Measurements from ENCODE around the gene RYR2.
"Not testable (repeated sequence)": the region's sequence is repeated elsewhere in the genome, so short reads cannot be mapped to it uniquely, and the experiment has no call there.

Gene RYR2

DNA sequence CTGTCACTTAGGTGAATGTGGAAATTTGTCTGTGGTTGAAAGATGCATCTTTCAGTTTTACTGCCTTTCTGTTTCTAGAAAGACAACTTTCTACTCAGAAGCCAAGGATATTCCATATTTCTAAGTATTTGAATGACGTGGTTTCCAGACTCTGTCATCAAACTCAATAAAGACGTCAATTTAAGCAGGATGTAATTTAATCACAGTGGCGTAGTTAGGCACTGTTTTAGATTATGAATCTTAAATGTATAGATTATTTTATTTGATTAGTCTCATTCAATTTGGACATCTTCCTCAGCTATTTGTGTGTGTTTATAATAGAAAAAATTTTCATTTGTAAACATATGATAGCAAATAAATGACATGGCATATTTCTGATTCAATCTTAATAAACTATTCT lies 298.9 kb downstream of the RYR2 start:
- DNase-seq (ENCODE audit: low read depth, low spot score), result no peak

DNA sequence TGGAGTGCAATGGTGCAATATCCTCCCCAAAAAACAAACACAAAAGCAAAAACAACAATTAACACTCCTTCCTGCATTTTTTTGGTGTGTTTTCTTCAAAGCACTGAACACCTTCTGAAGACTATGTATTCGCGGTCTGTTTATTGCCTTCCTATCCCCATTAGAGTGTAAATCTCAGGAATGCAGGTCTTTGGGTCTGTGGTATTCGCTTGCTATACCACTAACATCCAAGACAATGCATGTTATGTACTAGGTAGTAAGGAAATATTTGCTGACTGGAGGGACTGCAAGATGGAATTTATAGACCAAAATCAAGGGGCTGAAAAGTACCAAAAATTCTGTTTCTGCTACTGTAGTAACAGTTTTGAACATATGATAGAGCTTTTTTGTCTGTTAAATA lies 299.4 kb downstream of the RYR2 start:
- DNase-seq (ENCODE audit: low read depth, low spot score), result no peak

- DNase-seq (ENCODE audit: low read depth, low spot score), result no peak
These were observed 300.7 kb downstream of the RYR2 start for GRCh38 chr1:237342730-237343129.

DNA sequence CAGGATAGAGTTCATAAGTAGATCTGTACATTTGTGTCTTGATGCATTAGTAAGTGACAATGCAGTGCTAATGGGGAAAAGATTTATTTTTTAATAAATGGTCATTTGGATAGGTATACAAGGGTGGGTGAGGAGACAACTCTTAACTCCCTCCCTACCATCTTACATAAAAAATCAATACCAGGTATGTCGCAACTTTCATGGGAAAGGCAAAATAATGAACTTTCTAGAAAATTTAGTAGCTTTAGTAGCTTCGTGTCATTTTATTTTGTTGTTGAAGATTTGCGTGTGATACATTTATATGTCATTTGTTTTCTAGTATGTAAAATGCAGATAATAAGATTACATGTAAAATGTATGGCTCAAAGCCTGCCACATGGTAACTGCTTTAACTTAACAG lies 310.8 kb downstream of the RYR2 start:
- DNase-seq (ENCODE audit: low read depth, low spot score), result no peak

DNA sequence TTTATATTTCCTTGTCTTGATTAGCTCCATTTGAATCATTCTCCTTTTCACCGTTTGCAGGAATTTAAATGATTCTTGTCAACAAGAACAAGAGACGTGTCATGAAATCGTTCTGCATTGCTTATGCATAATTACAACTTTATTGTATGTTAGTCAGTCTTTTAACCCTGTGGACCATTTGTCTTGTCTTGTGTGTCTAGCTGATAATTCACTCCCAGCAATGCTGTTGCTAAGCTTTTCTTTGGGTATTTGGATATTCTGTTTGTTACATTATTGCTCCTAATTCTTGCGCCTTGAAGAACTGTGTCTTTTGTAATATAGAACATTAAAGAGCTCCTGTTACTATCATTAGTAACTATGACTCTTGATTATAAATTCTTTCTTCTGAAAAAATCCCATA lies 311.9 kb downstream of the RYR2 start:
- no peak for DNase-seq (ENCODE audit: low read depth, low spot score)

GRCh38 chr1:237355022-237355421 lies 313.0 kb downstream of the RYR2 start:
- DNase-seq (ENCODE audit: low read depth, low spot score), result no peak

DNA sequence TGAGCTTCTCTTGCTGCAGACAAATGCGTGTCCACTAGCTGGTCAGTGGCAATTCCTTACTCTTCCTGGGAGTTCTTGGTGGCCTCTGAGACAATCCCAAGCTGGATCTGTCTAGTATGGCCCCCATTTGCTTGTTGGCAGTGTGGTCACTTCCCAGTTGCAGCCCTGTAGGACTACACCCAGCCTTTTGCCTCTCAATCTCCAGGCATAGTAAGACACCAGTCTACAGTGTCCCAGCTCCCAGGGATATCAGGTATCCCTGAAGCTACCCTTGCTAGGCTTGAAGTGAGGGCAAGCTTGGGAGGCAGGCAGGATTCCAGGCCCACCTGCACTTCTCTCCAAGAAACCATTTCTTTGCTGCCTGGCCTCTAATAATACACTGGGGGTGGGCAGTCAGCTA lies 316.6 kb downstream of the RYR2 start:
- no peak for DNase-seq (ENCODE audit: low read depth, low spot score)

DNA sequence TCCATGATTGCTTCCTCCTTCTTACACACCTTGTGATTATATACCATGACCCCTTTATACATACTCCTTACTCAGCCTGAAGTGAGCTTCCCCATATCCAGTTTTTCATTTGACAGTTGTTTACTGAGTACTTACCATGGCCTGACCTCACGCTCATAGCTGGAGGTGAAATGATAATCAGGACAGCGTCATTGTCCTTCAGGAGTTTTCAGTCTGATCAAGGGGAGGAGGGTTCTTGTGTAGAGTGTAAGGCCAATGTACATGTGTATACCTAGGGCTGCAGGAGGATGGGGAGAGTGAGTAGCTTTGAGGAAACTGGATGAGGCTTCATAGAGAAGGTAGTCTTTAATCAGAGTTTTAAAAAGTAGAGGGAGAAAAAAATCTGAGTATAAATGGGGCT lies 325.8 kb downstream of the RYR2 start:
- no peak for DNase-seq (ENCODE audit: low read depth, low spot score)

GRCh38 chr1:237371477-237371876 lies 329.5 kb downstream of the RYR2 start:
- not testable (repeated sequence) for DNase-seq (ENCODE audit: low read depth, low spot score)

- no peak for DNase-seq (ENCODE audit: low read depth, low spot score)
These were observed 341.8 kb downstream of the RYR2 start for GRCh38 chr1:237383791-237384190.

DNA sequence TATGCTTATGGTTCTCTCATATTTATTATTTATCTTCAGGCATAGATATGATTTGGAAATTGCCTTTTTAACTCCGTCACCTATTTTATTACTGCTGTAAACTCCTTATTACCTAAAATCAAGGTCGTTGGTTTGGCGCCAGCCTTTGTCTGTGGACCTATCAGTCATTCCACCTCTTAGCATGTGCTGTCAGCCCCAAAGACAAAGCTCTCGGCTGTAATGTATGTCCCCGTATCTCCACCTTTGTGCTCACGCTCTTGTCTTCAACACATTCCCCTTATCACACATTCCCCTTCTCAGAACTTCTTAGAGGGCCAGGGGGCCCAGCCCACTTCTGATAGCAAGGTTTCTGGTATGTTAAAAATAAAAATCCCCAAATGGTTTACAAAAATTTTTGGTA lies 342.2 kb downstream of the RYR2 start:
- no peak for DNase-seq (ENCODE audit: low read depth, low spot score)

- no peak for DNase-seq (ENCODE audit: low read depth, low spot score)
These were observed 344.6 kb downstream of the RYR2 start for GRCh38 chr1:237386362-237387143.

GRCh38 chr1:237387144-237387505 lies 345.1 kb downstream of the RYR2 start:
- DNase-seq (ENCODE audit: low read depth, low spot score), result no peak

GRCh38 chr1:237390823-237391222 lies 348.8 kb downstream of the RYR2 start:
- no peak for DNase-seq (ENCODE audit: low read depth, low spot score)

DNA sequence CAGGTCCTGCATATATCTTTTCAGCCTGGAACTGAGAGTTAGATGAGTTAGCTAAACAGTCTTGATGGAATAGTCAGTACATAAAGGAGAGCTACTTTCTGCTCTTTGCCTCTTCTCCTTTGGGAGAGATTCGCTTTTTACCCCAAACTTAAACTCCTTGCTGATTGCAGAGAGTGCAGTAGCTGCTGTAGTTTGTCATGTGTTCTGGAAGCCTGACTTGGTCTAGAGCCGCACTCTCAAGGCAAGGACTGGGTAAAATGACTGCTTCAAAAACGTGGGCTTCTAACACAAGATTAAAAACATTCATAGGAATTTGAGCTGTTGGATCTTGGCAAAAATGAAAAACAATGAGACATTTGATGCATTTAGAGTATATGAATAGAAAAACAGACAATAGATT lies 351.6 kb downstream of the RYR2 start:
- no peak for DNase-seq (ENCODE audit: low read depth, low spot score)

GRCh38 chr1:237394281-237394680 lies 352.3 kb downstream of the RYR2 start:
- no peak for DNase-seq (ENCODE audit: low read depth, low spot score)

- DNase-seq (ENCODE audit: low read depth, low spot score), result no peak
These were observed 354.4 kb downstream of the RYR2 start for GRCh38 chr1:237396426-237396825.

DNA sequence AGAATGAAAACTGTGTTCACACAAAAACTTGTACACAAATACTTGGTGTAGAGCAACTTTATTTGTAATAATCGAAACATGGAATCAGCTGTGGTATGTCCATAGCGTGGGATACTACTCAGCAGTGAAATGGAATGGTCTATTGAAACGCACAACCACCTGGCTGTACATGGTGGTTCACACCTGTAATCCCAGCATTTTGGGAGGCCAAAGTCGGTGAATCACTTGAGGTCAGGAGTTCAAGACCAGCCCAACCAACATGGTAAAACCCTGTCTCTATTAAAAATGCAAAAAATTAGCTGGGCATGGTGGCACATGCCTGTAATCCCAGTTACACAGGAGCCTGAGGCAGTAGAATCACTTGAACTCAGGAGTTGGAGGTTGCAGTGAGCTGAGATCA lies 356.8 kb downstream of the RYR2 start:
- DNase-seq (ENCODE audit: low read depth, low spot score), result no peak

- DNase-seq (ENCODE audit: low read depth, low spot score), result no peak
These were observed 363.9 kb downstream of the RYR2 start for GRCh38 chr1:237405912-237406311.

GRCh38 chr1:237411621-237412020 lies 369.6 kb downstream of the RYR2 start:
- no peak for DNase-seq (ENCODE audit: low read depth, low spot score)

GRCh38 chr1:237416924-237417655 lies 375.1 kb downstream of the RYR2 start:
- DNase-seq (ENCODE audit: low read depth, low spot score), result no peak

DNA sequence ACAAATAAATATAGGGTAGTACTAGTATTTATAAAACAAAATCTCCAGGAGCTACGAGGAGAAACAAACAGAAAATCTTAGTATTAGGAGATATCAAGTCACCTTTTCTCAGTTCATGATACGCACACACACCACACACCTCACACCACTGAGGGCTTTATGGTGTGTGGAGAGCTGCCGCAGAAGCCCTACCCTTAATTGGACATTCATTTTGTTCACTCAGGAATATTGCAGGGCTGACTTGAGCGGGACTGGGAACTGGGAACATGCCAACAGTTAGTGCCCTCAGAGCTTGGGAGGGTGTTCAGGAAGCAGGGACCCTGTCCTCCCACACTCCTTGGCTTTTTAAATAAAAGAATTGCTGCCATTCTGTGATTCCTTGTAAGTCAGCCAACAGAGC lies 386.8 kb downstream of the RYR2 start:
- DNase-seq (ENCODE audit: low read depth, low spot score), result no peak

DNA sequence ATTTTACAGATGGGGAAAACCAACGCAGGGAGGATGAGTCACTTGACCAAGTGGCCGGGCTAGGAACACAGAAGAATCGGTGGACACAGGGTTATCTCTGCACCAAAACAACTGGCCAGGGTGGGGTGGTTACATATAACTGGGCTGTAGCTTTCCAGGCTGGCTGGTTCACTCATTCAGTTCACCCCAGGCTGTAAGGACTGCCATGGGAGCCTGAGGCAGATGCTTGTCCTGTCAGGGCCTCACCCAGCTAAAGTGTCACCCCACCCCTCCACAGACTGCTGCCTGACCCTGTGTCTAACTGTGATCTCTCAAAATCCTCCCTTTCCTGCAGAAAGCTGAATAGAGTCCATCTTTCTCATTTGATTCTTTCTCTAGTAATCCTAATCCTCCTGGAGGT lies 387.3 kb downstream of the RYR2 start:
- no peak for DNase-seq (ENCODE audit: low read depth, low spot score)
